GM12878 (cell line): Measurements from ENCODE around the gene NACA. TPM values are rescaled to one million over a fixed set of nuclear protein-coding genes. Genes with fewer than 3 reads are reported as not detected.
A peak's percentile ranks its signal among the peaks of the same experiment; 100 is the strongest.

Experiments
- CBFB ChIP-seq: IDR thresholded peaks from 2 replicates; pipeline ENCODE4 v1.6.1; 2016; ENCODE audit warnings: antibody characterized with exemption, low read depth
- CBX5 ChIP-seq: sonication (generic); IDR thresholded peaks from 2 replicates; pipeline ENCODE4 v1.6.1; 2016; ENCODE audit warnings: low read depth, moderate library complexity, mild to moderate bottlenecking, inconsistent platforms
- DPF2 ChIP-seq: fragments of 450-650 bp; IDR thresholded peaks from 2 replicates; pipeline ENCODE4 v1.6.1; 2017; ENCODE audit warnings: mild to moderate bottlenecking
- EED ChIP-seq: sonication (generic); IDR thresholded peaks from 2 replicates; pipeline ENCODE4 v1.6.1; 2016; ENCODE audit warnings: antibody characterized with exemption, low read depth
- EGR1 ChIP-seq, 2 experiments: IDR thresholded peaks; 1 replicate in 1 of 2; 2 replicates in 1 of 2; pipeline ENCODE4 v1.6.1; 2011 to 2012; ENCODE audit warnings: low read depth in 2 of 2, low read length in 2 of 2, borderline replicate concordance in 1 of 2, mild to moderate bottlenecking in 1 of 2, moderate library complexity in 1 of 2
- IKZF2 ChIP-seq, 2 experiments: fragments of 450-650 bp; IDR thresholded peaks; 2 replicates each; pipeline ENCODE4 v1.6.1; 2017; ENCODE audit warnings: mild to moderate bottlenecking in 2 of 2, moderate library complexity in 2 of 2
- MEF2A ChIP-seq: IDR thresholded peaks from 2 replicates; pipeline ENCODE4 v1.6.1; 2011; ENCODE audit warnings: low read depth, mild to moderate bottlenecking, low read length, moderate library complexity; ENCODE audit not compliant: insufficient read depth
- MLLT1 ChIP-seq: fragments of 450-650 bp; IDR thresholded peaks from 2 replicates; pipeline ENCODE4 v1.6.1; 2016; ENCODE audit warnings: mild to moderate bottlenecking
- NBN ChIP-seq: fragments of 450-650 bp; IDR thresholded peaks from 2 replicates; pipeline ENCODE4 v1.6.1; 2016
- NFIC ChIP-seq: IDR thresholded peaks from 2 replicates; pipeline ENCODE4 v1.6.1; 2012; ENCODE audit warnings: low read depth, mild to moderate bottlenecking, inconsistent platforms, low read length, moderate library complexity
- PAX5 ChIP-seq: IDR thresholded peaks from 2 replicates; pipeline ENCODE4 v1.6.1; 2011; ENCODE audit warnings: low read depth, low read length, borderline replicate concordance
- POLR2A ChIP-seq: IDR thresholded peaks from 2 replicates; pipeline ENCODE4 v1.6.1; 2011; ENCODE audit warnings: low read depth, mild to moderate bottlenecking, low read length
- POLR2AphosphoS2 ChIP-seq: IDR thresholded peaks from 2 replicates; pipeline ENCODE4 v1.6.1; 2011; ENCODE audit warnings: low read depth, mild to moderate bottlenecking, low read length, improper control_type of control experiment, moderate library complexity
- POU2F2 ChIP-seq: IDR thresholded peaks from 3 replicates; pipeline ENCODE4 v1.6.1; 2011; ENCODE audit warnings: low read depth, mild to moderate bottlenecking, low read length, borderline replicate concordance
- RB1 ChIP-seq: fragments of 450-650 bp; formaldehyde crosslinking; IDR thresholded peaks from 2 replicates; pipeline ENCODE4 v1.6.1; 2017; ENCODE audit warnings: mild to moderate bottlenecking, borderline replicate concordance
- SIN3A ChIP-seq: IDR thresholded peaks from 2 replicates; pipeline ENCODE4 v1.6.1; 2012; ENCODE audit warnings: low read depth, low read length, improper control_type of control experiment
- ZBED1 ChIP-seq: IDR thresholded peaks from 2 replicates; pipeline ENCODE4 v1.6.1; 2016; ENCODE audit warnings: borderline replicate concordance
- ZNF217 ChIP-seq: fragments of 450-650 bp; IDR thresholded peaks from 2 replicates; pipeline ENCODE4 v1.6.1; 2017; ENCODE audit warnings: antibody characterized with exemption, mild to moderate bottlenecking
- polyA plus RNA-seq, 11 experiments: library from polyadenylated mRNA; depleted of rRNA in 4 of 11; unstranded in 6 of 11; stranded (reverse) in 5 of 11; fragments of >200 nt; fragmentation: Nextera tagmentation in 4 of 11; fragmentation: Illumina TruSeq in 1 of 11; extraction: Ambion mirVana in 4 of 11; extraction: Trizol in 1 of 11; gene quantifications; 1 replicate in 1 of 11; 2 replicates in 10 of 11; pipeline versions ENCODE4 v1.2.1 to v1.2.3, GENCODE V29; 2011 to 2016; ENCODE audit warnings: inconsistent platforms in 2 of 11, missing spikeins in 2 of 11, low read depth in 1 of 11
- total RNA-seq, 4 experiments: library from RNA; depleted of rRNA in 3 of 4; stranded (reverse); fragments of >200 nt in 3 of 4; fragmentation: Illumina TruSeq in 1 of 4; extraction: Trizol in 1 of 4; gene quantifications; 2 replicates each; pipeline versions ENCODE4 v1.2.1 to v1.2.3, GENCODE V29; 2013 to 2021
- TF ChIP-seq, protein P1 (sequence below): fragments of 450-650 bp; IDR thresholded peaks from 2 replicates; pipeline ENCODE4 v1.6.1; 2017; ENCODE audit warnings: mild to moderate bottlenecking, low read depth, inconsistent platforms; ENCODE audit not compliant: poor library complexity, severe bottlenecking
- TF ChIP-seq, protein P2 (sequence below): IDR thresholded peaks from 2 replicates; pipeline ENCODE4 v1.6.1; 2011; ENCODE audit warnings: borderline replicate concordance, low read depth, mild to moderate bottlenecking, moderate library complexity, mixed read lengths, low read length; ENCODE audit not compliant: insufficient read depth; ENCODE audit errors: extremely low read length
- TF ChIP-seq, protein P3 (sequence below): fragments of 450-650 bp; IDR thresholded peaks from 2 replicates; pipeline ENCODE4 v1.6.1; 2017; ENCODE audit warnings: low read depth, mild to moderate bottlenecking, moderate library complexity
- TF ChIP-seq, protein P4 (sequence below): fragments of 450-650 bp; IDR thresholded peaks from 2 replicates; pipeline ENCODE4 v1.6.1; 2018; ENCODE audit warnings: borderline replicate concordance, mild to moderate bottlenecking; ENCODE audit not compliant: partially characterized antibody

Gene NACA
- total and polyA plus RNA-seq, 10 of the 15 experiments (the other 5 are each of a cell fraction or from before 2014, with no cell fraction given): 1,181 to 2,782 (median 1,905) TPM

DNA sequence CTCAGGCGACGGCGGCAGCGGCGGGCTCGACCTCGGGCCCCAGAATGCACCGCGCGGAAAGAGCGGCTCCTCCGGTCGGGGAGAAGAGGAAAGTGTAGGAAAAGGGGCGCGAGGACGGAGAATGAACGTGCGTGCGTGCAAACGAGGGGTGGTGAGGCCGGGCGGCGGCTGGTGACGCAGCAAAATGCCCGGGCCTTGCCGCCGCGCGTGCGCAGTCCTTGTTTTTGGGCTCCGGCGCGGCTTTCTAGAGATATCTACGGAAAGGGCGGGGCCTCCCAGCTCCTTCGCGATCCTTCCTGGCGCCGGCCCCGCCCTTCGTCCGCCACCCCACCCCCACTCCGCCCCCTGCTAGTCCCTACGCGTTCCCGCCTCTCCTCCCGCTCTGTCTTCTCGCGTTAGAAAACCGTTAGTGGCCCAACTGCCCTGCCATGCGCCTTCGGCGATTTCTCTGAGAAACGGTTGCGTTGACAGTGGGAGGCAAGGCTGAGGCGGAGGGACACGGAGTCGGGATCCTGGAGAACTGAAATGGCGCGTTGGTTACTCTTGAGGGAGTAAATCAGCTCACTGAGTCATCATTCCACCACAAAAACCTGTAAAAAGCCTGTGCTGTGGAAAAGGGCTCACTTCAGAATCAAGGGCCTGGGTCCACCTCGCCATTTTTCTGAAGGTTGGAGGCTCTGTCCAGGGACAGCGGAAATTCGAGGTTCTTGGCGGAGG is 36.8 kb downstream of the NACA start, which contains the start of gene PTGES3 (continued):
- TF ChIP-seq RB1 (peak; percentile 82), MLLT1 (peak; percentile 55), NBN (peak; percentile 79), DPF2 (0 out of 2 replicates have a peak, but pooled peaks have one; percentile 23), CBX5 (peak; percentile 53; the same call in 1 of the 2 replicates), EED (peak; percentile 50; the same call in 1 of the 2 replicates), IKZF2 (IDR thresholded peaks at IDR 0.05) (peak; percentile 21 to 33; a peak in 2 of 4 replicates), SIN3A (peak; percentile 75), EGR1 (IDR thresholded peaks at IDR 0.05; ENCODE audit: borderline replicate concordance in 1 of 2, low read depth in 2 of 2, low read length in 2 of 2) (peak in 1 of 2 experiments; percentile 74; a peak in 1 of 3 replicates), CBFB (peak; percentile 82), POU2F2 (peak; percentile 82; the same call in 2 of the 3 replicates), ZNF217 (no peak), PAX5 (0 out of 2 replicates have a peak, but pooled peaks have one; percentile 11), POLR2A (peak; percentile 93), MEF2A (0 out of 2 replicates have a peak, but pooled peaks have one; percentile 18), POLR2AphosphoS2 (peak; percentile 92), NFIC (peak; percentile 47; the same call in 1 of the 2 replicates), ZBED1 (peak; percentile 33; the same call in 1 of the 2 replicates)
- TF ChIP-seq, protein P1, sequence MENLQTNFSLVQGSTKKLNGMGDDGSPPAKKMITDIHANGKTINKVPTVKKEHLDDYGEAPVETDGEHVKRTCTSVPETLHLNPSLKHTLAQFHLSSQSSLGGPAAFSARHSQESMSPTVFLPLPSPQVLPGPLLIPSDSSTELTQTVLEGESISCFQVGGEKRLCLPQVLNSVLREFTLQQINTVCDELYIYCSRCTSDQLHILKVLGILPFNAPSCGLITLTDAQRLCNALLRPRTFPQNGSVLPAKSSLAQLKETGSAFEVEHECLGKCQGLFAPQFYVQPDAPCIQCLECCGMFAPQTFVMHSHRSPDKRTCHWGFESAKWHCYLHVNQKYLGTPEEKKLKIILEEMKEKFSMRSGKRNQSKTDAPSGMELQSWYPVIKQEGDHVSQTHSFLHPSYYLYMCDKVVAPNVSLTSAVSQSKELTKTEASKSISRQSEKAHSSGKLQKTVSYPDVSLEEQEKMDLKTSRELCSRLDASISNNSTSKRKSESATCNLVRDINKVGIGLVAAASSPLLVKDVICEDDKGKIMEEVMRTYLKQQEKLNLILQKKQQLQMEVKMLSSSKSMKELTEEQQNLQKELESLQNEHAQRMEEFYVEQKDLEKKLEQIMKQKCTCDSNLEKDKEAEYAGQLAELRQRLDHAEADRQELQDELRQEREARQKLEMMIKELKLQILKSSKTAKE: peak; percentile 65
- TF ChIP-seq, protein P2, sequence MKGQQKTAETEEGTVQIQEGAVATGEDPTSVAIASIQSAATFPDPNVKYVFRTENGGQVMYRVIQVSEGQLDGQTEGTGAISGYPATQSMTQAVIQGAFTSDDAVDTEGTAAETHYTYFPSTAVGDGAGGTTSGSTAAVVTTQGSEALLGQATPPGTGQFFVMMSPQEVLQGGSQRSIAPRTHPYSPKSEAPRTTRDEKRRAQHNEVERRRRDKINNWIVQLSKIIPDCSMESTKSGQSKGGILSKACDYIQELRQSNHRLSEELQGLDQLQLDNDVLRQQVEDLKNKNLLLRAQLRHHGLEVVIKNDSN: no peak
- TF ChIP-seq, protein P3, sequence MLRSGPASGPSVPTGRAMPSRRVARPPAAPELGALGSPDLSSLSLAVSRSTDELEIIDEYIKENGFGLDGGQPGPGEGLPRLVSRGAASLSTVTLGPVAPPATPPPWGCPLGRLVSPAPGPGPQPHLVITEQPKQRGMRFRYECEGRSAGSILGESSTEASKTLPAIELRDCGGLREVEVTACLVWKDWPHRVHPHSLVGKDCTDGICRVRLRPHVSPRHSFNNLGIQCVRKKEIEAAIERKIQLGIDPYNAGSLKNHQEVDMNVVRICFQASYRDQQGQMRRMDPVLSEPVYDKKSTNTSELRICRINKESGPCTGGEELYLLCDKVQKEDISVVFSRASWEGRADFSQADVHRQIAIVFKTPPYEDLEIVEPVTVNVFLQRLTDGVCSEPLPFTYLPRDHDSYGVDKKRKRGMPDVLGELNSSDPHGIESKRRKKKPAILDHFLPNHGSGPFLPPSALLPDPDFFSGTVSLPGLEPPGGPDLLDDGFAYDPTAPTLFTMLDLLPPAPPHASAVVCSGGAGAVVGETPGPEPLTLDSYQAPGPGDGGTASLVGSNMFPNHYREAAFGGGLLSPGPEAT: peak; percentile 51
- TF ChIP-seq, protein P4, sequence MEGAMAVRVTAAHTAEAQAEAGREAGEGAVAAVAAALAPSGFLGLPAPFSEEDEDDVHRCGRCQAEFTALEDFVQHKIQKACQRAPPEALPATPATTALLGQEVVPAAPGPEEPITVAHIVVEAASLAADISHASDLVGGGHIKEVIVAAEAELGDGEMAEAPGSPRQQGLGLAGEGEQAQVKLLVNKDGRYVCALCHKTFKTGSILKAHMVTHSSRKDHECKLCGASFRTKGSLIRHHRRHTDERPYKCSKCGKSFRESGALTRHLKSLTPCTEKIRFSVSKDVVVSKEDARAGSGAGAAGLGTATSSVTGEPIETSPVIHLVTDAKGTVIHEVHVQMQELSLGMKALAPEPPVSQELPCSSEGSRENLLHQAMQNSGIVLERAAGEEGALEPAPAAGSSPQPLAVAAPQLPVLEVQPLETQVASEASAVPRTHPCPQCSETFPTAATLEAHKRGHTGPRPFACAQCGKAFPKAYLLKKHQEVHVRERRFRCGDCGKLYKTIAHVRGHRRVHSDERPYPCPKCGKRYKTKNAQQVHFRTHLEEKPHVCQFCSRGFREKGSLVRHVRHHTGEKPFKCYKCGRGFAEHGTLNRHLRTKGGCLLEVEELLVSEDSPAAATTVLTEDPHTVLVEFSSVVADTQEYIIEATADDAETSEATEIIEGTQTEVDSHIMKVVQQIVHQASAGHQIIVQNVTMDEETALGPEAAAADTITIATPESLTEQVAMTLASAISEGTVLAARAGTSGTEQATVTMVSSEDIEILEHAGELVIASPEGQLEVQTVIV: no peak
